H1 (cell line): ENCODE data around the gene ATF3. TPM values are rescaled to one million over a fixed set of nuclear protein-coding genes. Genes with fewer than 3 reads are reported as not detected.

ENCODE experiments used
- CTCF ChIA-PET: fragments of 300-600 bp; sonication (Branson Sonifier 250); formaldehyde crosslinking; loops from one replicate; lab custom pipeline; 2021; ENCODE audit not compliant: partially characterized antibody; lab: Charles Lee
- POLR2A ChIA-PET: fragments of 300-600 bp; sonication (Branson Sonifier 250); formaldehyde crosslinking; loops from one replicate; lab custom pipeline; 2021; ENCODE audit warnings: inconsistent platforms; ENCODE audit not compliant: partially characterized antibody; lab: Charles Lee
- DNase-seq, 2 experiments: peaks; one replicate each; pipeline versions ENCODE4 v3.0.0 to v3.0.0-alpha.2; 2010 to 2022; ENCODE audit warnings: low spot score in 2 of 2, low read depth in 1 of 2, mixed read lengths in 1 of 2
- FAIRE-seq: peaks from 2 replicates; lab custom pipeline; 2011; peaks lifted over from hg19 to GRCh38; lab: Jason Lieb, UNC
- H2AFZ ChIP-seq: 2 replicates; pipeline ENCODE4 v1.8.1; 2012; ENCODE audit warnings: low read length, inconsistent platforms
- H2AK5ac ChIP-seq: 2 replicates; pipeline ENCODE4 v1.6.1; 2013; ENCODE audit warnings: low read depth, low read length
- H2BK120ac ChIP-seq: replicated peaks from 2 replicates; pipeline ENCODE3; 2013; ENCODE audit warnings: low read depth, low read length, inconsistent platforms
- H2BK12ac ChIP-seq: 2 replicates; pipeline ENCODE4 v1.6.1; 2013; ENCODE audit warnings: low read depth, low read length
- H2BK15ac ChIP-seq: 2 replicates; pipeline ENCODE4 v1.6.1; 2013; ENCODE audit warnings: low read length
- H2BK20ac ChIP-seq: 2 replicates; pipeline ENCODE4 v1.6.1; 2013; ENCODE audit warnings: low read length
- H2BK5ac ChIP-seq: 2 replicates; pipeline ENCODE4 v1.6.1; 2013; ENCODE audit warnings: low read depth, low read length
- H3K14ac ChIP-seq: 2 replicates; pipeline ENCODE4 v1.6.1; 2013; ENCODE audit warnings: inconsistent platforms; ENCODE audit not compliant: insufficient read length
- H3K18ac ChIP-seq: 2 replicates; pipeline ENCODE4 v1.6.1; 2013; ENCODE audit warnings: low read length; ENCODE audit errors: extremely low read depth
- H3K23ac ChIP-seq: 2 replicates; pipeline ENCODE4 v1.6.1; 2013; ENCODE audit warnings: inconsistent platforms; ENCODE audit not compliant: insufficient read length
- H3K23me2 ChIP-seq: 2 replicates; pipeline ENCODE4 v1.6.1; 2013; ENCODE audit warnings: low read depth, low read length
- H3K27ac ChIP-seq: 2 replicates; pipeline ENCODE4 v1.6.1; 2011; ENCODE audit warnings: low read depth, low read length, inconsistent platforms
- H3K27me3 ChIP-seq, 4 experiments: replicated peaks in 1 of 4; 1 replicate in 1 of 4; 2 replicates in 3 of 4; pipeline versions ENCODE4 v1.6.1 to v1.8.1; 2011 to 2013; ENCODE audit warnings: low read length in 3 of 4, mild to moderate bottlenecking in 3 of 4, inconsistent platforms in 2 of 4, mixed read lengths in 2 of 4, moderate library complexity in 1 of 4; ENCODE audit not compliant: control insufficient read depth in 3 of 4, insufficient read depth in 3 of 4; ENCODE audit errors: extremely low read depth in 1 of 4
- H3K36me3 ChIP-seq, 4 experiments: 2 replicates each; pipeline versions ENCODE4 v1.6.1 to v1.8.1; 2011 to 2013; ENCODE audit warnings: mild to moderate bottlenecking in 4 of 4, low read length in 3 of 4, moderate library complexity in 2 of 4, control low read depth in 1 of 4, inconsistent platforms in 1 of 4; ENCODE audit not compliant: insufficient read depth in 4 of 4, control insufficient read depth in 2 of 4
- H3K4ac ChIP-seq: replicated peaks from 2 replicates; pipeline ENCODE3; 2013; ENCODE audit warnings: low read length, low read depth, mixed read lengths, inconsistent platforms; ENCODE audit not compliant: insufficient read length
- H3K4me1 ChIP-seq, 4 experiments: replicated peaks in 1 of 4; 1 replicate in 1 of 4; 2 replicates in 3 of 4; pipeline versions ENCODE4 v1.6.1 to v1.8.1; 2011 to 2013; ENCODE audit warnings: low read length in 3 of 4, inconsistent platforms in 2 of 4, mixed read lengths in 1 of 4; ENCODE audit not compliant: insufficient read depth in 4 of 4, control insufficient read depth in 3 of 4
- H3K4me2 ChIP-seq, 2 experiments: 2 replicates each; pipeline versions ENCODE4 v1.6.1 to v1.8.1; 2011 to 2013; ENCODE audit warnings: low read depth in 2 of 2, low read length in 2 of 2, control low read depth in 1 of 2, inconsistent platforms in 1 of 2, mild to moderate bottlenecking in 1 of 2; ENCODE audit not compliant: insufficient read depth in 1 of 2
- H3K4me3 ChIP-seq, 4 experiments: fragments of 200-600, 300-600 bp in 1 of 4; sonication (generic), shearing (Covaris generic), sonication (Bioruptor Twin) in 1 of 4; 2 replicates each; pipeline versions ENCODE4 v1.5.1 to v1.8.1; 2011 to 2016; ENCODE audit warnings: low read length in 4 of 4, low read depth in 3 of 4, control low read depth in 2 of 4, inconsistent platforms in 2 of 4, mild to moderate bottlenecking in 2 of 4, mixed read lengths in 1 of 4, moderate library complexity in 1 of 4; ENCODE audit not compliant: insufficient read depth in 2 of 4; ENCODE audit errors: extremely low read depth in 1 of 4
- H3K56ac ChIP-seq: replicated peaks from 2 replicates; pipeline ENCODE3; 2013; ENCODE audit warnings: low read depth, mild to moderate bottlenecking, mixed read lengths, low read length, inconsistent platforms; ENCODE audit not compliant: insufficient read length
- H3K79me1 ChIP-seq: 2 replicates; pipeline ENCODE4 v1.6.1; 2013; ENCODE audit warnings: low read depth, low read length, control low read depth
- H3K79me2 ChIP-seq, 2 experiments: 2 replicates each; pipeline versions ENCODE4 v1.6.1 to v1.8.1; 2012 to 2013; ENCODE audit warnings: low read length in 2 of 2, mild to moderate bottlenecking in 2 of 2, inconsistent platforms in 1 of 2; ENCODE audit not compliant: insufficient read depth in 2 of 2, control insufficient read depth in 1 of 2
- H3K9ac ChIP-seq, 4 experiments: replicated peaks in 1 of 4; 1 replicate in 1 of 4; 2 replicates in 3 of 4; pipeline versions ENCODE4 v1.6.1 to v1.8.1; 2011 to 2013; ENCODE audit warnings: low read depth in 3 of 4, low read length in 3 of 4, control low read depth in 2 of 4, mild to moderate bottlenecking in 2 of 4, moderate library complexity in 2 of 4, inconsistent platforms in 1 of 4; ENCODE audit errors: extremely low read depth in 1 of 4
- H3K9me3 ChIP-seq, 2 experiments: 2 replicates each; pipeline versions ENCODE4 v1.6.1 to v1.8.1; 2012 to 2013; ENCODE audit warnings: mild to moderate bottlenecking in 2 of 2, moderate library complexity in 2 of 2, control low read depth in 1 of 2, inconsistent platforms in 1 of 2, low read depth in 1 of 2, low read length in 1 of 2, mixed read lengths in 1 of 2; ENCODE audit not compliant: insufficient read depth in 2 of 2
- H4K20me1 ChIP-seq, 2 experiments: replicated peaks in 1 of 2; 2 replicates each; pipeline versions ENCODE3 to v1.8.1; 2011 to 2013; ENCODE audit warnings: inconsistent platforms in 2 of 2, low read length in 2 of 2, mild to moderate bottlenecking in 1 of 2; ENCODE audit not compliant: insufficient read depth in 2 of 2, control insufficient read depth in 1 of 2
- H4K5ac ChIP-seq: 2 replicates; pipeline ENCODE4 v1.6.1; 2013; ENCODE audit warnings: low read length, low read depth, mixed read lengths, inconsistent platforms; ENCODE audit not compliant: insufficient read length
- H4K8ac ChIP-seq: 2 replicates; pipeline ENCODE4 v1.8.0; 2013; ENCODE audit warnings: mild to moderate bottlenecking, moderate library complexity, low read length, inconsistent platforms; ENCODE audit not compliant: insufficient read depth; ENCODE audit errors: extremely low read depth
- H4K91ac ChIP-seq: replicated peaks from 2 replicates; pipeline ENCODE3; 2013; ENCODE audit warnings: low read length, mixed read lengths, inconsistent platforms; ENCODE audit not compliant: insufficient read length
- GTF2F1 ChIP-seq: IDR thresholded peaks from 2 replicates; pipeline ENCODE4 v1.6.1; 2012; ENCODE audit warnings: low read depth, low read length, improper control_type of control experiment, borderline replicate concordance
- WGBS, 2 experiments: shearing (Covaris generic) in 1 of 2; methylation state at CpG; one replicate each; pipeline versions ENCODE4 v1.1.6 to v1.1.7; 2013 to 2015; ENCODE audit warnings: low lambda C conversion rate in 2 of 2, mixed read lengths in 2 of 2, inconsistent platforms in 1 of 2, low coverage in 1 of 2, missing lambda C conversion rate in 1 of 2; ENCODE audit not compliant: insufficient replicate concordance in 2 of 2, insufficient coverage in 1 of 2, insufficient read length in 1 of 2; ENCODE audit errors: extremely low coverage in 1 of 2, missing lambda C conversion rate in 1 of 2; 5-methylcytosine and 5-hydroxymethylcytosine counted together
- polyA plus RNA-seq, 7 experiments: library from polyadenylated mRNA; depleted of rRNA in 3 of 7; stranded (reverse) in 5 of 7; unstranded in 2 of 7; fragments of >200 nt in 5 of 7; fragments of 200-250 nt in 2 of 7; gene quantifications; 1 replicate in 5 of 7; 2 replicates in 1 of 7; 4 replicates in 1 of 7; pipeline versions ENCODE4 v1.2.1 to v1.2.3, GENCODE V29; 2011 to 2013; ENCODE audit warnings: missing spikeins in 2 of 7, mixed read lengths in 2 of 7
- total RNA-seq: library from RNA; stranded (reverse); fragmentation: NEBNext Ultra II Directional; extraction: Animal tissue kit (Norgen Biotek cat#: 25700); gene quantifications from 2 replicates; pipeline ENCODE4 v1.2.1, GENCODE V29; 2021
- TF ChIP-seq, protein P1 (sequence below): IDR thresholded peaks from 2 replicates; pipeline ENCODE4 v1.6.1; 2011; ENCODE audit warnings: low read length, improper control_type of control experiment

Gene ATF3
- total and polyA plus RNA-seq, 2 of the 8 experiments (the other 6 are each of a cell fraction or from before 2014, with no cell fraction given), result 12.2 to 27.7 TPM

DNA sequence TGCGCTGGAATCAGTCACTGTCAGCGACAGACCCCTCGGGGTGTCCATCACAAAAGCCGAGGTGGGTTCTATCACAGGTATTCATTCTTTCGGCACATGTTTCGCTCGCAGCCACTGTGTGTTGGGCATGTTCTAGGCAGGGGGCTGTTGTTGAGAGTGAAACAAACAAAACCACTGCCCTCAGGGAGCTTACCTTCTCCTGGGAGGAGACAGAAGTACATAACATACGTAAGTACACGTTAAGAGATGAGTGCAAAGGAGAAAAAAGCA is 6.6 kb downstream of the ATF3 start:
- Histone ChIP-seq H2BK120ac (no peak overlapping the region), H4K91ac (no peak overlapping the region), H4K8ac (no peak overlapping the region), H2BK20ac (no peak overlapping the region), H2AFZ (no peak overlapping the region), H3K27me3 (peaks cover 0 to 8% (median 3%) of the 10 kb centered on the region in 4 experiments; a peak in 2 of 7 replicates), H3K27ac (no peak overlapping the region), H4K20me1 (peaks cover 6 to 16% of the 10 kb centered on the region in 2 experiments), H2BK5ac (no peak overlapping the region), H3K56ac (no peak overlapping the region), H3K4me3 (no peak overlapping the region), H2BK15ac (no peak overlapping the region), H3K79me2 (peaks cover 0 to 50% of the 10 kb centered on the region in 2 experiments; a peak in 2 of 4 replicates), H3K14ac (no peak overlapping the region), H3K79me1 (peaks cover 8% of the 10 kb centered on the region), H3K18ac (no peak overlapping the region), H2AK5ac (no peak overlapping the region), H4K5ac (no peak overlapping the region), H3K23ac (no peak overlapping the region), H3K4me2 (no peak overlapping the region), H3K4me1 (peaks cover 7 to 31% (median 19%) of the 10 kb centered on the region in 4 experiments; a peak in 6 of 7 replicates), H3K36me3 (peaks cover 17 to 54% (median 33%) of the 10 kb centered on the region in 4 experiments), H3K9me3 (no peaks in the 10 kb centered on the region), H3K23me2 (no peaks in the 10 kb centered on the region), H3K9ac (no peak overlapping the region), H2BK12ac (no peak overlapping the region), H3K4ac (no peak overlapping the region)
- WGBS, 2 experiments, result 90% methylated on average over 9 of the region's 9 CpGs; no CpG with 5 or more reads in 1 of the 2 experiments
- TF ChIP-seq, protein P1, sequence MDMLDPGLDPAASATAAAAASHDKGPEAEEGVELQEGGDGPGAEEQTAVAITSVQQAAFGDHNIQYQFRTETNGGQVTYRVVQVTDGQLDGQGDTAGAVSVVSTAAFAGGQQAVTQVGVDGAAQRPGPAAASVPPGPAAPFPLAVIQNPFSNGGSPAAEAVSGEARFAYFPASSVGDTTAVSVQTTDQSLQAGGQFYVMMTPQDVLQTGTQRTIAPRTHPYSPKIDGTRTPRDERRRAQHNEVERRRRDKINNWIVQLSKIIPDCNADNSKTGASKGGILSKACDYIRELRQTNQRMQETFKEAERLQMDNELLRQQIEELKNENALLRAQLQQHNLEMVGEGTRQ, result peak; percentile 36; the same call in 1 of the 2 replicates
- TF ChIP-seq GTF2F1, result no peak
- DNase-seq (no peak), FAIRE-seq (no peak)
- CTCF ChIA-PET, result interaction anchor here (0.7 to 4.3 kb wide), 5 partner anchors 11 to 159 kb away, joined by 3 to 29 read pairs (median 13); no protein-coding TSS in a partner anchor
- POLR2A ChIA-PET, result interaction anchor here (1.2 to 1.3 kb wide), 2 partner anchors 9 to 35 kb away, joined by 3 to 4 read pairs; no protein-coding TSS in a partner anchor
